HG02763 (cell line): ENCODE data around the gene OR12D1.
"Not testable (repeated sequence)": the region's sequence is repeated elsewhere in the genome, so short reads cannot be mapped to it uniquely, and the experiment has no call there.

ENCODE experiments used
- ATAC-seq: cut with Tn5 transposase; IDR thresholded peaks from one replicate; pipeline ENCODE4 v1.9.1; 2021; ENCODE audit warnings: mild to moderate bottlenecking, moderate library complexity; ENCODE audit not compliant: unreplicated experiment

The OR12D1 gene

GRCh38 chr6:29414588-29414987, at the start of gene OR12D1:
Gene OR12D1, plus strand, starts transcription at chr6:29414928.
- no peak for ATAC-seq

- ATAC-seq = no peak
Measured at GRCh38 chr6:29368765-29369164, 46.0 kb upstream of the OR12D1 start, which contains the start of gene OR5V1. Gene OR5V1, minus strand, starts transcription at chr6:29368865. Its CDS starts 12,670 bp downstream, at chr6:29356195.

- no peak for ATAC-seq
Measured at GRCh38 chr6:29375191-29375590, 39.5 kb upstream of the OR12D1 start, which contains the start of gene OR12D3. Gene OR12D3, minus strand, starts transcription at chr6:29375291. Its CDS starts 4 bp downstream, at chr6:29375287.

- ATAC-seq = no peak
Measured at GRCh38 chr6:29376003-29376402, 38.7 kb upstream of the OR12D1 start.

GRCh38 chr6:29388533-29388932, 26.2 kb upstream of the OR12D1 start:
- no peak for ATAC-seq

- no peak for ATAC-seq
Measured at GRCh38 chr6:29395331-29395730, 19.4 kb upstream of the OR12D1 start, which contains the start of gene OR12D2. Gene OR12D2, plus strand, starts transcription at chr6:29395631. Its CDS starts 1,069 bp downstream, at chr6:29396700.

- ATAC-seq = no peak
Measured at GRCh38 chr6:29399525-29399924, 15.2 kb upstream of the OR12D1 start.

GRCh38 chr6:29403801-29404200, 10.9 kb upstream of the OR12D1 start:
- no peak for ATAC-seq

GRCh38 chr6:29419516-29419915, 4.8 kb downstream of the OR12D1 start:
- no peak for ATAC-seq

- no peak for ATAC-seq
Measured at GRCh38 chr6:29424168-29424567, 9.4 kb downstream of the OR12D1 start.

- ATAC-seq = no peak
Measured at GRCh38 chr6:29424575-29424974, 9.8 kb downstream of the OR12D1 start.

GRCh38 chr6:29425075-29425474, 10.3 kb downstream of the OR12D1 start:
- ATAC-seq = no peak

GRCh38 chr6:29426654-29427053, 11.9 kb downstream of the OR12D1 start:
- no peak for ATAC-seq

GRCh38 chr6:29436730-29437129, 22.0 kb downstream of the OR12D1 start:
- ATAC-seq = not testable (repeated sequence)

GRCh38 chr6:29439006-29439405, 24.3 kb downstream of the OR12D1 start, which contains the start of gene OR10C1:
Gene OR10C1, plus strand, starts transcription at chr6:29439306. Its CDS starts 710 bp downstream, at chr6:29440016.
- no peak for ATAC-seq

- ATAC-seq = no peak
Measured at GRCh38 chr6:29442719-29443118, 28.0 kb downstream of the OR12D1 start.

GRCh38 chr6:29444031-29444430, 29.3 kb downstream of the OR12D1 start:
- ATAC-seq = not testable (repeated sequence)

- ATAC-seq = no peak
Measured at GRCh38 chr6:29447670-29448069, 32.9 kb downstream of the OR12D1 start.

GRCh38 chr6:29451471-29452193, 36.9 kb downstream of the OR12D1 start:
- no peak for ATAC-seq

GRCh38 chr6:29456971-29457370, 42.2 kb downstream of the OR12D1 start, which contains the start of the genes OR11A1 and OR2H1:
Gene OR11A1, minus strand, starts transcription at chr6:29457071. Its CDS starts 29,430 bp downstream, at chr6:29427641.
Gene OR2H1, plus strand, starts transcription at chr6:29457155. Its CDS starts 4,615 bp downstream, at chr6:29461770.
- no peak for ATAC-seq

- no peak for ATAC-seq
Measured at GRCh38 chr6:29461021-29461814, 46.5 kb downstream of the OR12D1 start.
